Smooth muscle cell of the coronary artery (primary cell): ENCODE measurements around the gene KRTAP21-3. TPM values are rescaled to one million over a fixed set of nuclear protein-coding genes. Genes with fewer than 3 reads are reported as not detected.

Experiments
- total RNA-seq: library from RNA; depleted of rRNA; stranded (reverse); fragments of >200 nt; gene quantifications from 2 replicates; pipeline ENCODE4 v1.2.3, GENCODE V29; 2014; ENCODE audit warnings: low replicate concordance

The KRTAP21-3 gene, protein sequence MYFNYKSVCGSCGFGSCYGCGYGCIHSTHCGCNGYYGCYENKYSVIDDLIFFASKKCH
- not detected in 2 replicates for total RNA-seq

GRCh38 chr21:30718239-30718909 lies at the start of gene KRTAP21-3:
KRTAP21-3 (minus strand) TSS chr21:30718777; CDS start chr21:30718759, 18 bp downstream.

DNA sequence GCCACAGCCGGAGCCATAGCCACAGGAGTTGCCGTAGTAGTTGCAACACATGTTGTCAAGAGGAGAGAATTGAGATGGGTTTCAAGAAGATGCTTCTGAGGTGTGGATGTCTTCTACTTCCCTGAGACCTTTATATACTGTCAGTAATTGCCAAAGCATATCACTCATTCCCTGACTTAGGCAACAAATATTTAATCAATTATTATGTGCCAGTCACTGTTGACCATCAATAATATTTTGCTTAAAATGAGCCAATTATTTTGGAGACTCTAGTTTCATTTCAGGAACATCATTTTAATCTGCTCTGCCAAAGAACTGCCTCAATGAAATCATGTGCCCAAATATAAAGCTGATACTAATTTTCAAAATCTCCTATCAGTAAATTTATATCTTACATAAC lies 36.8 kb upstream of the KRTAP21-3 start, which contains the start of gene KRTAP21-1:
Gene KRTAP21-1, minus strand, starts transcription at position 101 of the 400 bp plus-strand sequence. Its CDS starts 50 bp downstream, at position 51.

DNA sequence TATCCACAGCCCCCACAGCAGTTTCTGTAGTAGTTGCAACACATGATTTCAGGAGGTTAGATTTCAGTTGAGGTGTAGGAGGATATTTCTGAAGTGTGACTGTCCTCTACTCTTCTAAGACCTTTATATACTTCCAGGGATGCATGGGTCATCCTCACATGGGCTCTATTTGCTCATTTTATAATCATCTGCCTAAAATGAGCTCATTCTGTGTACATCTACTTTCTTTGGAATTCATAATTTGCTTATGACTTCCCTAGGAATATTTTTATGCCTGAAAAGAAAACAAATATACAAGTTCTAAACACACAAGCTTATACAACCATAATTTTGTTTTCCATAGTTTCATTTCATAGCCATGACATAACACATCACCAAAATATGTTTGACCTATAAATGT lies 28.6 kb upstream of the KRTAP21-3 start, which contains the start of gene KRTAP21-2:
Gene KRTAP21-2, minus strand, starts transcription at position 101 of the 400 bp plus-strand sequence. Its CDS starts 57 bp downstream, at position 44.

Other genes with a start within 250 kb of the KRTAP21-3 start
- gene KRTAP19-1, start 238.4 kb downstream of the KRTAP21-3 start, total RNA-seq = not detected in 2 replicates
- not detected in 2 replicates for gene KRTAP19-2, start 231.3 kb downstream of the KRTAP21-3 start, total RNA-seq
- gene KRTAP19-3, start 226.8 kb downstream of the KRTAP21-3 start, total RNA-seq = not detected in 2 replicates
- gene KRTAP19-4, start 221.6 kb downstream of the KRTAP21-3 start, total RNA-seq = not detected in 2 replicates
- not detected in 2 replicates for gene KRTAP19-5, start 216.6 kb downstream of the KRTAP21-3 start, total RNA-seq
- gene KRTAP19-6, start 176.9 kb downstream of the KRTAP21-3 start, total RNA-seq = not detected in 2 replicates
- gene KRTAP19-7, start 157.5 kb downstream of the KRTAP21-3 start, total RNA-seq = not detected in 2 replicates
- gene KRTAP22-2, start 128.4 kb downstream of the KRTAP21-3 start, total RNA-seq = not detected in 2 replicates
- not detected in 2 replicates for gene KRTAP6-3, start 126.3 kb downstream of the KRTAP21-3 start, total RNA-seq
- gene KRTAP6-2, start 119.9 kb downstream of the KRTAP21-3 start, total RNA-seq = not detected in 2 replicates
- not detected in 2 replicates for gene KRTAP22-1, start 117.7 kb downstream of the KRTAP21-3 start, total RNA-seq
- not detected in 2 replicates for gene KRTAP6-1, start 104.8 kb downstream of the KRTAP21-3 start, total RNA-seq
- not detected in 2 replicates for gene KRTAP20-1, start 102.4 kb downstream of the KRTAP21-3 start, total RNA-seq
- not detected in 2 replicates for gene KRTAP20-4, start 98.2 kb downstream of the KRTAP21-3 start, total RNA-seq
- not detected in 2 replicates for gene KRTAP20-2, start 83.6 kb downstream of the KRTAP21-3 start, total RNA-seq
- not detected in 2 replicates for gene KRTAP20-3, start 75.9 kb downstream of the KRTAP21-3 start, total RNA-seq
- not detected in 2 replicates for gene KRTAP21-2, start 28.5 kb upstream of the KRTAP21-3 start, total RNA-seq
- gene KRTAP21-1, start 36.7 kb upstream of the KRTAP21-3 start, total RNA-seq = not detected in 2 replicates
- not detected in 2 replicates for gene KRTAP8-1, start 94.5 kb upstream of the KRTAP21-3 start, total RNA-seq
- not detected in 2 replicates for gene KRTAP7-1, start 111.0 kb upstream of the KRTAP21-3 start, total RNA-seq
- not detected in 2 replicates for gene KRTAP11-1, start 162.8 kb upstream of the KRTAP21-3 start, total RNA-seq